LNCaP clone FGC (cell line): ENCODE data around the gene PRKCE.

ENCODE experiments used
- DNase-seq: peaks from one replicate; pipeline ENCODE4 v3.0.0-alpha.2; 2011; ENCODE audit warnings: low read depth
- H3K4me3 ChIP-seq: 2 replicates; pipeline ENCODE4 v1.5.1; 2011; ENCODE audit warnings: mild to moderate bottlenecking, low read depth, low read length, control low read depth
- TF ChIP-seq, protein P1 (sequence below): IDR thresholded peaks from 2 replicates; pipeline ENCODE4 v1.5.1; 2012; ENCODE audit warnings: mild to moderate bottlenecking; ENCODE audit not compliant: control insufficient read depth, insufficient read depth; ENCODE audit errors: extremely low read depth

The PRKCE gene

GRCh38 chr2:46023165-46023854 lies 371.8 kb downstream of the PRKCE start:
- no peak for DNase-seq
- TF ChIP-seq, protein P1, sequence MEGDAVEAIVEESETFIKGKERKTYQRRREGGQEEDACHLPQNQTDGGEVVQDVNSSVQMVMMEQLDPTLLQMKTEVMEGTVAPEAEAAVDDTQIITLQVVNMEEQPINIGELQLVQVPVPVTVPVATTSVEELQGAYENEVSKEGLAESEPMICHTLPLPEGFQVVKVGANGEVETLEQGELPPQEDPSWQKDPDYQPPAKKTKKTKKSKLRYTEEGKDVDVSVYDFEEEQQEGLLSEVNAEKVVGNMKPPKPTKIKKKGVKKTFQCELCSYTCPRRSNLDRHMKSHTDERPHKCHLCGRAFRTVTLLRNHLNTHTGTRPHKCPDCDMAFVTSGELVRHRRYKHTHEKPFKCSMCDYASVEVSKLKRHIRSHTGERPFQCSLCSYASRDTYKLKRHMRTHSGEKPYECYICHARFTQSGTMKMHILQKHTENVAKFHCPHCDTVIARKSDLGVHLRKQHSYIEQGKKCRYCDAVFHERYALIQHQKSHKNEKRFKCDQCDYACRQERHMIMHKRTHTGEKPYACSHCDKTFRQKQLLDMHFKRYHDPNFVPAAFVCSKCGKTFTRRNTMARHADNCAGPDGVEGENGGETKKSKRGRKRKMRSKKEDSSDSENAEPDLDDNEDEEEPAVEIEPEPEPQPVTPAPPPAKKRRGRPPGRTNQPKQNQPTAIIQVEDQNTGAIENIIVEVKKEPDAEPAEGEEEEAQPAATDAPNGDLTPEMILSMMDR: no peak
- no peak overlapping the region for H3K4me3 ChIP-seq

DNA sequence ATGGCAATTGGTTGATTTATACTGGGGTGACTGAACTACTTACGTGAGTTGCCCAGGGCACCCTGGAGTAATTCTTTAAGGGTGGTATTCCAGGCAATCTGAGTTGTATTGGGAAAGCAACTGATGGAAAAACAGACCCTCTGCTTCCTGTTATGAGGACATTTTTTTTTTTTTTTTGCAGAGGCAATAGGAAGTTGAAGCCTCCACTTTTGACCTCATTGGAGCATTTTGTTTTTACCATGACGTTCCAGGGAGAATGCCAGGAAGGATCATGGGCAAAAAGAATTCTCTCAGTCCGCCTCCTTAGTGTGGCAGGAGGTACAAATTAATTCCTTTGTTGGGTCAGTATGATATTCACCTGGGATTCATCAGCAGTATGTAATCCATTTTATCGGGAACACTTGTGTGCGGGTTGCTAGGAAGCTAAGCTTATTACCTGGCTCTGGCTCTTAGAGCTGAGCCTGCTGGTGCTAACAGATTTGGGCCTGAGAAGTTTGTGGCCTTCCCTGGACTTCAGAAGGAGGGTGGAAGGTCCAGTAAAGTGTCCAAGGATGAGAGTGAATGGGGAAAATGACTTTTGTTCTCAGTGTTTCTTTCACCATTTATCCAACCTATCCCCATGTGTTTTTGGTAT lies 372.8 kb downstream of the PRKCE start:
- no peak for DNase-seq
- TF ChIP-seq, protein P1: no peak
- no peak overlapping the region for H3K4me3 ChIP-seq

GRCh38 chr2:46025081-46025480 lies 373.6 kb downstream of the PRKCE start:
- no peak overlapping the region for H3K4me3 ChIP-seq
- peak; percentile 32 for DNase-seq
- TF ChIP-seq, protein P1: no peak

GRCh38 chr2:46025676-46026075 lies 374.2 kb downstream of the PRKCE start:
- TF ChIP-seq, protein P1: no peak
- DNase-seq: no peak
- H3K4me3 ChIP-seq: no peak overlapping the region

- DNase-seq: no peak
- H3K4me3 ChIP-seq: no peak overlapping the region
- TF ChIP-seq, protein P1: no peak
Measured at GRCh38 chr2:46026431-46026830, 375.0 kb downstream of the PRKCE start.

GRCh38 chr2:46029332-46029811 lies 377.9 kb downstream of the PRKCE start:
- no peak for DNase-seq
- TF ChIP-seq, protein P1: no peak
- H3K4me3 ChIP-seq: no peak overlapping the region

DNA sequence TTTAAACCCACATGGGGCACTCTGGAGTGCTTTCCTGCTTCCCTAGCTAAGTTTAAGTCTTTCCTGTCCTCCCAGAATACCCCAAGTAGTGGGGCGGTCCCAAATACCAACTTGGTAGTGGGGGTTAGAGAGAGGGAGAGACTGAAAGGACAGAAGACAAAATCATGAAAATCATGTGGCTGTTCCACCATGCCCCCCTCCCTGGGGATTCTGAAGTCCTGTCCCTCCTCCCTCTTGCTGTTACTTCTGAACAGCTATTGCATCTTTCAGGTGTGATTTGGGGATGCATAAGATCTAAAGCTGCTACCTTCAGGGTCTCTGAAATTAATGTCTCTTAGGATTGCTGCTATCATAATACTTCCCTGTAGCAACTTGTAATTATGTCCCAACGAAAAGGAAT lies 378.9 kb downstream of the PRKCE start:
- no peak overlapping the region for H3K4me3 ChIP-seq
- TF ChIP-seq, protein P1: no peak
- DNase-seq: no peak
